Stimulated activated CD8-positive, alpha-beta memory T cell treated with anti-CD3 and anti-CD28 coated beads, Interleukin-15, amount 100 ng/mL, for 24 hours (primary cell): ENCODE data around the gene FILIP1L.

ENCODE experiments used
- DNase-seq: peaks from one replicate; pipeline ENCODE4 v3.0.0-alpha.2; 2020; ENCODE audit warnings: low read depth

Gene FILIP1L

DNA sequence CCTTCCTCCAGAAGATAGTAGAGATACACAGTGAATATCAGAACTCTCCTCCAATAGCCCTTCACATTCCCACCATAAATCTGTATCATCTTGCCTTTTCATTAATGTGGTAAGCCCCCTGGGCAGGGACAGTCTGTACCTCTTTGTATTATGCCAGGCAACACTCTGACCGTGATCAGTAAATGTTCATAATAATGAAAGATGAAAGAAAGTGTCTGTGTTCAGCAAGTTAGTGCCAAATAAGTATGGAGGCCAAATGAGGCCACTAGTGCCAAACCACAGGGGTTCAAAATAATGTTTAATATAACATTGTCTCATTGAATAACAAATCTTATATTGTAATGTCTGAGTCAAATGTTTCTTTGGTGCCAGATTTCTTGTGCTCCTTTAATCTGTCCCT lies 192.3 kb downstream of the FILIP1L start:
- no peak for DNase-seq

DNA sequence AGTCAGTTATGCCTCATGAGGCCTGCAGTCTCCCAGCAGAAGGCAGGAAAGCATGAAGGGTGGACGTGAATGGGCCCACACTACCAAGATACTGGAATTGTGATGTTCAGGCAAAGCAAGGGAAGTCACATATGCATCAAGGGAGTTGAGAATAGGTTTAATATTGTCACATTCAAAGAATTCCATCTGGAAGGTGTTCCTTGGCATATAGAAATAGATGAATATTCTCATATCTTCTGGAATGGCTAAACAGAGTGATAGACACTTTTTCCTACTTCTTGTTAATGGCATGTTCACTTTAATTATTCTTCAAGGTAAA lies 193.0 kb downstream of the FILIP1L start:
- no peak for DNase-seq

DNA sequence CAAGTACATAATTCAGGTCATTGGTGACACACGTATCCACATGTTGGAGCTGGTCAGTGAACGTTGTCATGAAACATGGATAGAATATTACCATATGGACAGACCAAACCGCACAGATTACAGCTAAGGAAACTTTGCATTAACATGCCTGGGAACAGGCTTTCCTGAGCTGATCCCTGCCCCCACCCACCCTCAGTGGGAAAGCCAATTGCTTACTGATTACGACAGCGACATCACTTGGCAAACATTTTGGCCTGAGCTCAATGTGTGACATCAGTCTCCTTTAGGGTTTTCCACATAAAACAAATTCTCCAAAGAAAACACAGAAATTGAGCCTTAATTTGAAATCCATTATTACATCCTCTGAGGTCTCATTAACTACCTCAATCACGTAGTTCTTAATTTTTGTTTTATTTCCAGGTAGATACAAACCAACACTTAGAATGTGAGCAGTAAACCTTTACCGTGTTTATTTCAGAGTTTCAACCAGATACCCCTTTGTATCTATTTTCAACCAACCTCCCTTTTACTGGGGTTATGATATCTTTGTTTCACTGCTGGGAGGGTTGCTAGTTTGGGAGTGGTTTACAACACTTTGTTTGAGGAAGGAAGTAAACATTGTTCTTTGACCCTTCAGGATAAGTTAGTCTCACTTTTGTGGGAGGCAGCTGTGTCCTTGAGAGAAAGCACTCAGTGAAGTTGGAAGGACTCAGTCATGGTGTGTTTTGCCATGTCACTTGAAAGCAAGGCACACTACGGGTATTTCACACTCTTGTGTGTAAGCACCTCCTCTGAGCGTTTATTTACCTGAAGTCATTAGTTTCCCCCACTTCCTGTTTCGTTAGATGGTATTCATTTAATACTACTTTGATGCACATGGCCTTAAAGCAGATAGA lies 193.6 kb downstream of the FILIP1L start:
- DNase-seq, result no peak

DNA sequence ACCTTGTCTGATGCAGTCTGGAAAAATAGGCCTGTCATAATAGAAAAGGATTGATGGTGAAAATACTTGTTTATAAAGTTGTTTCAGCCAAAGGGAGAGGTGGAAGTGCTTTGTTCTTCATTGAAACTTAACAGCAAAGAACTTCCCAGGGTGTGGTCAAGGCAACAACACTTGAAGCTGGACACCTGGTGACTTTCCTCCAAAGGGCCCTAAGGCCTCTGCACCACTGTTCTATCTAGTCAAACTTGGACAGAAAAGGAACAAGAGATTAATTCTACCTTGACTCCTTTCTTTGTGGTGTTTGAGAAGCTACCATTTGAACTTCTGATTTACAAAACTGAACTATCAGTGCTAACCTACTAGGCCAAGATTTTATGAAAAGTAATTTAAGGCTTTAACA lies 194.6 kb downstream of the FILIP1L start:
- no peak for DNase-seq

DNA sequence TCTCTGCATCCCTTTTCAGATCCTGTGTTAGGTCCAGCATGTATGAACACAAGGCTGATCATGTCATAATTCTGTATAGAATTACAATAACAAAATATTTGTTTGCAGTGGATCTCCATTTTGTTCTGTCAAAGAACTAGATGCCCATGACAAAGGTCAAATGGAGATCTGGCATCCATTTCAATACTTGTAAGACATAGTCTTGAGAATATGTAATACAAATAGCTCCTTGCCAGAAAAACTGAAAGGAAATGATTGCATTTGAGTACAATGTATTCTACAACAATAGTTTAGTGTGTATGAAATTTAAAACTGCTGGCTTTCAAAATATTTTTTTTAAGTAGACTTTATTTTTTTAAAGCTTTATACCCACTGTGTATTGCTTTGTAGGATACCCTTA lies 195.6 kb downstream of the FILIP1L start:
- no peak for DNase-seq

DNA sequence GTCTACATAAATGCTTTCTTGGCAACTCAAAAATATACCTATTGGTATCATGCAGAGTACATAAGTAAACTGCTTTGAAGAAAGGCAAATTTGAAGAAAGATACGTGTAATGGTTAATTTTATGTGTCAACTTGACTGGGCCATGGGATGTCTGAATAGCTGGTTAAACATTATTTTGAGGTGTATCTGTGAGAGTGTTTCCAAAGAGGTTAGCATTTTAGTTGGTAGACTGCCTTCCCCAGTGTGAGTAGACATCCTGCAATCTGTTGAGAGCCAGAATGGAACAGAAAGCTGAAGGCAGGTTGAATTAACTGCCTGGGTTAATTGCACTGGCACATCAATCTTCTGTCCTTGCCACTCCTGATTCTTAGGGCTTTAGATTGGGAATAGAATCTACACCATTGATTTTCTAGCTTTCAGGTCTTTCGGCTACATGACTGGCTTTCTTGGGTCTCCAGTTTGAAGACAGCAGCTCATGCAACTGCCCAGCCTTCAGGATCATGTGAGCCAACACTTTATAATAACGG lies 198.3 kb downstream of the FILIP1L start:
- no peak for DNase-seq

DNA sequence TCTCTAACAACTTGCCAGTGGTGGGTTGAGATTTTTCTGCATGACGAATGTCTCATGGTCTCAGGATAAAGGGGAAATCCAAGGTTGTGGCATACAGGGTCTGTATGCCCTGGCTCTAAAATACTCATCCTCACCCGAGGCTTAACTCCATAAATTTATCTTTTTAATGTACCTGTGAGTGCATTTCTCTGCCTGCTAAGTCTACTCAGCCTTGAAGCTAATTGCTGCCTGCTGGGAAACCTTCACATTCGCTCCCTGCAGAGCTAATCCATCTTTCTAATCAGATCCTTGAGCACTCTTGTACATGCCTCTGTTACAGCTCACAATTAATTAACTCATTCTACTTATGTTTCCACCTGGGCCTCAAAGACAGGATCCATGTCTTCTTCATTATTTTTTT lies 202.9 kb downstream of the FILIP1L start:
- no peak for DNase-seq

DNA sequence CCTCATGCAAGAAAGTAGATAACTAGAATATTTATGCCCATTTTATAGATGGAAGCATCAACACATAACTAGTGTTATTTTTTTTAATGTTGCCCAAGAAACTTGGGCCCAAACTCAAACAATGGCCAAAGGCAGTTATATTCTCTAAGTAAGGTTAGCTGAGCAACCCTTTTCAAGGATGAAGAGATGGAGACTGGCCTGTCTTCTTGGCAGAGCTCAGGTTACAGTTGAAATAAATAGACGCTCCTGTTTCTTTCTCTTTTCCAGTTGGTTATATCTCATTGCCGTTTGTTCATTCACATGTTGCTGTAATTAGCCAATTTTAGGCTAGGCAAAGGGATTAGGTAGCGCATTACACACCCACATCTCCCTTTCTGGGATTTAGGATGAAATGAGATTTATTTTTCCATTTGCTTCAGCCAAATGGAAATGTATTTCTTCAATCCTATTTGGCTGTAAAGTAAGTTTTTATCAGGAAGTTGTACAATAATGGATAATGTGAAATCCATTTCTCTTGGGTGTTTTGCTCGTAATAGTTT lies 203.5 kb downstream of the FILIP1L start:
- DNase-seq, result no peak

DNA sequence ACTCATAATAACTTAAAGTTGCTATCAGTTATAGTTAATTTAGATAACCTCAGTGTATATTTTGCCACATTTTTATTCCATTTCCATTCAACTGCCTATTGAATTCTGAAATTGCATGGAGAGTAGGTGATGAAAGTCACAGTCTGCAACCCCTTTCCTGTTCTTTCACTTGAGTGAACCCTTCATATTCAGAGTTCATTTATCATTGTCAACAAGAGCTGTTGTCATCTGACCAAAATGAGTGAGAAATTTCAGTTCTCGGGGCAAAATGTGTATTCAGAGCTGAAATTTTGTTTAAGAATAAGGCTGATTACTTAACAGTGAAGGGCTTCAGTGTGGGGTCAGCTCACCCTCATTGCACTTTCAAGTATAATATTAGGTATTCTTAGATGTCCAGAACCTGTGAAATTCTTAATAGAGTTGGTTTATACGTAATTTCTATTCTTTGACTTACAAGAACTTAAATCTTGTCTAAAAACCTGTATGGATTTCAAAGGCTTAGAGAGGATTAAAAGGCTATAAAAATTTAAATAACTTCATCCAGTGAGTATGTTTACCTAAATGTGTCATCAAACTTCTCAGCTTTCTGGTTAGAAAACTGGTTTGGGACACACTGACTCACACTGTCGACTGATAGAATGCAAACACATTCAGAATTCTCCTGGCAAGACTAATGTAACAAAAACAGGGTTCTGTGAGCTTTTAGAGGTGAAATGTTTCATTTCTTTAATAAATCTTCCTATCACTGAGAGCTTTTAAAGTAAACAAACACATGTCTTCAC lies 204.4 kb downstream of the FILIP1L start:
- no peak for DNase-seq

DNA sequence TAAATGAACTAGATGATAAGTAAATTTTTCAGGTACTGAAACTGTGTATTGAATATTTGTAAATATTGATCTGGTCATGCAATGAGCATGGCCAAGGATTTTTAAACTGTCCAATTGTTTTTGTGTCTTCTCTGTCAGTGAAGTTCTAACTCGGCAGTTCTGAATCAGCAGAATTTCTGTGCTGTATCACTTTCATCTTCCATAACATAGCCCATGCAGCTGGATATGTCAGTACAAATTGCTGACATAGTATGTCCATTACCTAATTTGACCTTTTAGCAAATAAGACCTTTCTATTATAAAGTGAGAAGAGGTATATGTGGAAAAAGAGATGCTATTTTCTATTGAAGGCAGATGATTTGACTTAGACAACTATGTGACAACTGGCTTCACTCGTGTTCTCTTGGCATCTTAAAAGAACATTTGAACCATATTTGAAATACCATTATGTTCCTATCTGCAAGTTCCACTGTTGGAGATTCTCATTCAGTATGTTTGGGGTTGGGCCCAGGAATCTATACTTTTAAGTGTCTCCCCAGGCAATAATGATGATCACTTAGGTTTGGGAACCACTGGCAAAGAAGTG lies 206.2 kb downstream of the FILIP1L start:
- no peak for DNase-seq

DNA sequence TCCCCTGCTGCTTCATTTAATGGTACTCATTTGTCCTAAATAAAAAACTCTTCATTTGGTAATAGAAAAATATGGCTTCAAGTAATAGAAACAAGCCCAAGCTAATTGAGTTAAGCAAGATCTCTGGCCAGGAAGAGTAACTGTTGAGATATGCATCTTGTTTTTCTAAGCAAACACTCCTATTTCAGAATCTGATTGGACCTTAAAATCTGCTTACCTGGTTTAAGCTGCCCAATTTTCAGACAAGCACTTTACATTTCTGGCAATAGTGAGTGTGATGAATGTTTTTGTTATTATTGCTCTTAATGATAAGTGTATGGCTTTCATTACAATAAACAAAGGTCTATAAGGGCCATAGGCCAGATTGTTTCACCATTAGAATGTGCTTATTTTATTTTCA lies 210.4 kb downstream of the FILIP1L start:
- no peak for DNase-seq

DNA sequence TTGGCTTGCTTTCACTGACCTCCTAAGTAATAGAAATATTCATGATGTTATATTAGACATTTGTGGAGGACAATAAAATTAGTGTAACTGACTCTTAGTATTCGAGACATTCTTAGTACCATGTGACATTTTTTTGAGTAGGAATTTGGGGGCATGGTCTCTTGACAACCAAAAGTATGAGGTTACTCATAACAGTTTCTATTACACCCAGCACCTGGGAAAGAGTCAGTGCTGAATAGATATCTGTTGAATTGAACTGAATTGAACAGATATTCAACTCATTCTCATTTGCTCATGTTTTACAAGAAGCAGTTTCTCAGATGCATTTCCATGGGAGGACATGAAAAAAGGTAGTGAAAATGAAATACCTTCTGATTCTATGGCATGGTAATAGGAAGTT lies 212.2 kb downstream of the FILIP1L start:
- DNase-seq, result no peak

DNA sequence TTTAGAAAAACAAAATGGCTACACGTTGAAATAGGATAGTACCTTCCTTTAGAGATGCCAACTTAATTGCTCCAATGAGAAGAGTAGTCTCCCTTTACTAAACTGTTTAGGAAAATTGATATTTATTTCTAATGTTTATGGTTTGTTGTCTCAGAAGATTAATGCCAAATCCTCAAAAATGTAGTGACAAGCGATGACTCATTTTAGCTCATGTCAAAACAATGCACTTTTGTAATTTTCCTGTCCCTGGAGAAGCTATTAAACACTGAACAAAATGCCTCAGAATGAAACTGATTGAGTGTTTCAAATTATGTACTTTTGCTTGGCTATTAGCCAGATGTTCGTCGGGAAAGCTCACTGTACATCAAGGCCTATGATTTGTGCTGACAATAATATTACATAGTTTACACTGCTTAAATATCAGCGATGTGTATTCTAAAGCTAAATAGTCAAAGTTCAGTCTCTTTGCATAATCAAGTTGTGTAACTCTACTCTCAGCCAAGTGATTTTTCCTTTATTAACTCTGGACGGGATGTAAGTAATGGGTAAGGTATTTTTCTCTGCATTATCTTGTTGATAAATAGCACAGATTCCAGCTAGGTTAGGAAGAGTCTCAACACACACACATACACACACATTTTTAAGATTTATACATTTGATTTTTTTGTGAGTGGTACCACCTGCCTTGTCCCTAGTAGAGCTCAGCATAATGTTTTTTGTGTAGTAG lies 212.9 kb downstream of the FILIP1L start:
- no peak for DNase-seq

DNA sequence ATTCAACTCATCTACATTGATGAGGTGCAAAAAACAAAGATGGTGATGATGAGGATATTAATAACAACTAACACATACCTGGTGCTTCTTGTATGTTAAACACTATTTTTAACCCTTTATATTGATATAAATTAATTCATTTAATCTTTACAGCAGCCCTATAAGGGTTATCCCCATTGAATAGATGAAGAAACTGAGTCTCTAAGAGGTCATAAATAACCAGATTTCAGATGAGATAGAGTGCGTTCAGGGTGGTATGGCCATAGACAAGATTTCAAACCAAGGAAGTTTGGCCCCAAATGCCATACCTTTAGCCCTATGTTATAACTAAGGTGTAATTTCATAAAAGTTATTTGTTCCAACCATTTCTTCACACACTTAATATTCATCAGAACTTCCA lies 214.1 kb downstream of the FILIP1L start:
- no peak for DNase-seq

DNA sequence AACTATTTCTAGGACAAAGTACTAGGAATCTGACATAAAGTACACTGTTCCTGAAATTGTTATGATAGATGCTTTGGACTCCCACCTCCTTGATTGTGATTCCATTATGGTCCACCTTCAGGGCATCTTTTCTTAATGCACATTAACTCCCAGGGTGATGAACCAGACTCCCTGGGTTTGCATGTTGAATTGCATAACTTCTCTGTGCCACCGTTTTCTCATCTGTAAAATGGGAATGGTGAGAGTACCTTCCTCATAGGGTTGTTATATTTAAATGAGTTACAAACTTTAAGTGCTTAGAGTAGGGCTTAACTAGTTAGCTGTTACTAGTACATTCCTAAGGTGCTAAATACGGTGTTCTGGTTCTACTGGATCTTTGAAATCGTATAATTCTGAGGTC lies 214.7 kb downstream of the FILIP1L start:
- no peak for DNase-seq

DNA sequence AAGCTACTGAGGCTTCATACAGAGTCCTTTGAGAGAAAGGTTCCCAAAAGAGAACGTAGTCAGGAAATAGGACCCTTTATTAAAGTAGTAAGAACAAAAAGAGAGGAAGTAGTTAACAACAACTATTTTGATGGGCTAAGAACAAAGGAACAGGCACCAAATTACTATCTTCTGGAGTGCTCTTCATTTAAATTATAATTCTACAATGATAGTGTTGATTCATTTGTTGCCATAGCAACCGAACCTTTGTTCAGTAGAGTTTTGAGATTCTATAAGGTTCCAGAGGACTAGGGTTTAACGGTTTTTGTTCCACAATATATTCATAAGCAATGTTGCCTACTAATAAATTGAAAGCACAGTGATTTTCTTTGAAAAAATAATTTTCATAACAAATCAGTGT lies 217.8 kb downstream of the FILIP1L start:
- no peak for DNase-seq

DNA sequence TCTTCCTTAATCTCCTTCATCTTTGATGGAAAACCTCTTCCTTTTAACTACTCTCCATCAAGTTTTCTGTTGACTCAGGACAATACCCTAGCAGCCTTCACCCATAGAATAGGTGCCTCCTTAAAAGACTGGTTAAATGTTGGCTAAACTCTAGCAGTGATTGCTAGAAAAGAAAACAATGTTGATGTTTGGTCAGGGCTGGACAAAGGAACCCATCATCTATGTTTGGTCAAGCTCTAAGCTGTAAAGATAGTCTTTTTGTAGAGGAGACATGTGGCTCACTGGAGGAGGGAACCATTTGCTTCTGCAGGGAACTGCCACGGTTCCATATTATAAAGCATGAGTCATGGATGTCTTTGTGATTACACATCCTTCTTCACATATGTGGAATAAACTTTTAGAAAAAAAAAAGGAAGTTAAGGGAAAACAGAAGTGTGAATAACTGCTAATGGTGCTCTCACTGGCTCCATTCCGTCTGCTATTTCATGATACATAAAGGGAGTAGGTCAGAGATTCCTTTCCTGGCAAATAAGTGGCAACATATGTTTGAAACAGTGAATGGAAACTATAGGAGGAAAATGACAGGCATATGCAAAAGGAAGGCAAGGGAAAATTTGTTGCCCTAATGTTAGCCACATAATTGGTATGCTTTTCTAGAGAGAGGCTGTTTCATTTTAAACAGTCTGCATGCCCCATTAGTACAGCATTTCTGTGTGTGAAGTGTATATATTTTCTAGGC lies 218.4 kb downstream of the FILIP1L start:
- no peak for DNase-seq

DNA sequence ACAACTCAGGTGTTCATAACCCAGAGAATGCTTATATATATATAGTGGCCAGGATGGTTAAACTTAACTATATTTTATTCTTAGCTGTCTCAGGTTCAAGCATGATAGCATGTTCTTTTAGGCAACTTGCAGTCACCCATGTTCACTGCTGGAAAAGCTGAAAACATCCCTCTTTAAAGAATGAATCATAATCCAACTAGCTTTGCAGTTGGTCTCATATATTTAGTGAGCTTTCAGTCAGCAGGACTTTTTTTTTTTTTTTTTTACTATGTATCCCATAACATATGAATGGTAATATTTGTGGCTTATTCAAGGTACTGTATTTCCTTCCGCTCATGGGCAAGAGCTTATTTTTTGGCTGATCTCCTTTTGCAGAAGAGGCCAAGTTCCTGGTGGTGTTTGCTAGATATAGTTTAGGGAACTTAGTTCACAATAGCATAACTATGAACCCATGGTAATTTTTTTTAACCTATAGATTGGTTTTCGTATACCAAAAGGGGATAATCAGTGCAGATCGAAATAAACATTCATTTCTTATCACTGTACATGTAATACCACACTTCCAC lies 219.1 kb downstream of the FILIP1L start:
- no peak for DNase-seq

DNA sequence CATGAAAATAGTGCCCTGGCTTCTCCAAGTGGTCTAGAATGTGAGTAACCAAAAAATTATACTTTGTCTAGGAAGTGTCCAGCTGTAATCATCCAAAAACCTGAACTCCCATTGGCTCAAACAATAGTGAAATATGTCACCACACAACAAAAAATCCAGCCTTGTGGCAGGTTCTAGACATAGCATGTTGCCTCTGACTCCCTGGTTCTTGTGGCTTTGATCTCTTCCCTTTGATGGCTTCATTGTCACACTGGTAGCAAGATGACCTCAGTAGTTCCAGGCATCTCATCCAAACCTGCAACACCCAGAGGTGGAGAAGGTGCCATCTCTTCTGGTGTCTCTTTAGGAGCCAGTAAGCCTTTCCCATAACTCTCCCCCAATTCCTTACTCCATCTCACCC lies 222.0 kb downstream of the FILIP1L start:
- no peak for DNase-seq

DNA sequence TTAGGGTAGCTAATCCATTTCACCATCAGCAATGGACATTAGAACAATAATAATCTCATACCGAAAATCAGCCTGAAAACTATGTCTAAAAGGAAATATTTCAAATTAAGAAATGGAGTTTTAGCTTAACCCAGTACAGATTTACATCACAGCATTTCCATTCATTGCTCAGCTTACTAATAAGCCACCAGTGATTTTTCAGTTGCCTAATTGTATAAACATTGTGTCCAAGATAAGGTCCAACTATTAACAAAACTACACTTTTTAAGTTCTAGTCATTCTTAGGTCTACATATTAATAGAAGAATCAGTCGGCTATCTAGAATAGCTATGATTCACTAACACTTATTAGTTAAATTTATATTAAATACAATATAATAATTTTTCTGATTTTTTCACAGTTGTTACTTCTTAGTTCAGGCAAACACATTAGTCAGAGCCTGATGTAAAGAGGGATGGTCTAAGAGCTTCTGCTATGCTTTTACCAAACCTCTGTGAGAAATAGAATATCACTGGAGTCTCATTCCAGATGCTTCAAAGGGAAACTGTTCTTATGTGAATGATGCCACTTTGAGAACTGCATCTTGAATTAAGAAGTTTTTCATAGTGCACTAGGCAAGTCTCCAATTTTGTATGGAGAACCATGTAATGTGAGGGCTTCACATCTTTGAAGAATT lies 222.6 kb downstream of the FILIP1L start:
- DNase-seq, result no peak
